Measurements from ENCODE around the gene C1QL3. TPM values are rescaled to one million over a fixed set of nuclear protein-coding genes. Genes with fewer than 3 reads are reported as not detected.

Gene C1QL3
- total and polyA plus RNA-seq, 2 experiments from 2014 or later: 0.34 to 2.3 TPM

DNA sequence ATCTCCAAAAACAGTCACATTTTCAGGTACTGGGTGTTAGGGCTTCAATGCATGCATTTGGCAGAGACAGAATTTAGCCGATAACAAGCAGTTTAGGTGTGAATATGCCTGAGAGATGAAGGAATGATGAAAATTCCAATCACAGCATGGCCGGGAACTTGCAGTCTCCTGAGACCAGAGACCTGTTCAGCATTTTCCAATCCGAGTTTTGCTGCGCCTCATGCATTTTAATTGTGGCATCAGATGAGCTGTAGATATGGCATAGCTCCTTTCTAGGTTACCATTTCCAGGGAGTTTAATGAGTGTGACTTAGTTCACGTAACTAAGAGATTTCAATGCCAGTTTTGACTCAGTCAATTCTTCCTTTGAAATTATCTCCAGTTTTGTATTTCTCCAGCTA is 14.5 kb upstream of the C1QL3 start:
- H3K4me3 ChIP-seq: no peak overlapping the region
- H3K9me3 Mint-ChIP-seq: no peaks in the 10 kb centered on the region
- ATAC-seq: no peak
- TF ChIP-seq, protein P1, sequence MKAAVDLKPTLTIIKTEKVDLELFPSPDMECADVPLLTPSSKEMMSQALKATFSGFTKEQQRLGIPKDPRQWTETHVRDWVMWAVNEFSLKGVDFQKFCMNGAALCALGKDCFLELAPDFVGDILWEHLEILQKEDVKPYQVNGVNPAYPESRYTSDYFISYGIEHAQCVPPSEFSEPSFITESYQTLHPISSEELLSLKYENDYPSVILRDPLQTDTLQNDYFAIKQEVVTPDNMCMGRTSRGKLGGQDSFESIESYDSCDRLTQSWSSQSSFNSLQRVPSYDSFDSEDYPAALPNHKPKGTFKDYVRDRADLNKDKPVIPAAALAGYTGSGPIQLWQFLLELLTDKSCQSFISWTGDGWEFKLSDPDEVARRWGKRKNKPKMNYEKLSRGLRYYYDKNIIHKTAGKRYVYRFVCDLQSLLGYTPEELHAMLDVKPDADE (IDR thresholded peaks at IDR 0.05): no peak
- TF ChIP-seq ZNF331 (CRISPR knock-in tag; IDR thresholded peaks at IDR 0.05; ENCODE audit: low read depth): no peak
- TF ChIP-seq, protein P2, sequence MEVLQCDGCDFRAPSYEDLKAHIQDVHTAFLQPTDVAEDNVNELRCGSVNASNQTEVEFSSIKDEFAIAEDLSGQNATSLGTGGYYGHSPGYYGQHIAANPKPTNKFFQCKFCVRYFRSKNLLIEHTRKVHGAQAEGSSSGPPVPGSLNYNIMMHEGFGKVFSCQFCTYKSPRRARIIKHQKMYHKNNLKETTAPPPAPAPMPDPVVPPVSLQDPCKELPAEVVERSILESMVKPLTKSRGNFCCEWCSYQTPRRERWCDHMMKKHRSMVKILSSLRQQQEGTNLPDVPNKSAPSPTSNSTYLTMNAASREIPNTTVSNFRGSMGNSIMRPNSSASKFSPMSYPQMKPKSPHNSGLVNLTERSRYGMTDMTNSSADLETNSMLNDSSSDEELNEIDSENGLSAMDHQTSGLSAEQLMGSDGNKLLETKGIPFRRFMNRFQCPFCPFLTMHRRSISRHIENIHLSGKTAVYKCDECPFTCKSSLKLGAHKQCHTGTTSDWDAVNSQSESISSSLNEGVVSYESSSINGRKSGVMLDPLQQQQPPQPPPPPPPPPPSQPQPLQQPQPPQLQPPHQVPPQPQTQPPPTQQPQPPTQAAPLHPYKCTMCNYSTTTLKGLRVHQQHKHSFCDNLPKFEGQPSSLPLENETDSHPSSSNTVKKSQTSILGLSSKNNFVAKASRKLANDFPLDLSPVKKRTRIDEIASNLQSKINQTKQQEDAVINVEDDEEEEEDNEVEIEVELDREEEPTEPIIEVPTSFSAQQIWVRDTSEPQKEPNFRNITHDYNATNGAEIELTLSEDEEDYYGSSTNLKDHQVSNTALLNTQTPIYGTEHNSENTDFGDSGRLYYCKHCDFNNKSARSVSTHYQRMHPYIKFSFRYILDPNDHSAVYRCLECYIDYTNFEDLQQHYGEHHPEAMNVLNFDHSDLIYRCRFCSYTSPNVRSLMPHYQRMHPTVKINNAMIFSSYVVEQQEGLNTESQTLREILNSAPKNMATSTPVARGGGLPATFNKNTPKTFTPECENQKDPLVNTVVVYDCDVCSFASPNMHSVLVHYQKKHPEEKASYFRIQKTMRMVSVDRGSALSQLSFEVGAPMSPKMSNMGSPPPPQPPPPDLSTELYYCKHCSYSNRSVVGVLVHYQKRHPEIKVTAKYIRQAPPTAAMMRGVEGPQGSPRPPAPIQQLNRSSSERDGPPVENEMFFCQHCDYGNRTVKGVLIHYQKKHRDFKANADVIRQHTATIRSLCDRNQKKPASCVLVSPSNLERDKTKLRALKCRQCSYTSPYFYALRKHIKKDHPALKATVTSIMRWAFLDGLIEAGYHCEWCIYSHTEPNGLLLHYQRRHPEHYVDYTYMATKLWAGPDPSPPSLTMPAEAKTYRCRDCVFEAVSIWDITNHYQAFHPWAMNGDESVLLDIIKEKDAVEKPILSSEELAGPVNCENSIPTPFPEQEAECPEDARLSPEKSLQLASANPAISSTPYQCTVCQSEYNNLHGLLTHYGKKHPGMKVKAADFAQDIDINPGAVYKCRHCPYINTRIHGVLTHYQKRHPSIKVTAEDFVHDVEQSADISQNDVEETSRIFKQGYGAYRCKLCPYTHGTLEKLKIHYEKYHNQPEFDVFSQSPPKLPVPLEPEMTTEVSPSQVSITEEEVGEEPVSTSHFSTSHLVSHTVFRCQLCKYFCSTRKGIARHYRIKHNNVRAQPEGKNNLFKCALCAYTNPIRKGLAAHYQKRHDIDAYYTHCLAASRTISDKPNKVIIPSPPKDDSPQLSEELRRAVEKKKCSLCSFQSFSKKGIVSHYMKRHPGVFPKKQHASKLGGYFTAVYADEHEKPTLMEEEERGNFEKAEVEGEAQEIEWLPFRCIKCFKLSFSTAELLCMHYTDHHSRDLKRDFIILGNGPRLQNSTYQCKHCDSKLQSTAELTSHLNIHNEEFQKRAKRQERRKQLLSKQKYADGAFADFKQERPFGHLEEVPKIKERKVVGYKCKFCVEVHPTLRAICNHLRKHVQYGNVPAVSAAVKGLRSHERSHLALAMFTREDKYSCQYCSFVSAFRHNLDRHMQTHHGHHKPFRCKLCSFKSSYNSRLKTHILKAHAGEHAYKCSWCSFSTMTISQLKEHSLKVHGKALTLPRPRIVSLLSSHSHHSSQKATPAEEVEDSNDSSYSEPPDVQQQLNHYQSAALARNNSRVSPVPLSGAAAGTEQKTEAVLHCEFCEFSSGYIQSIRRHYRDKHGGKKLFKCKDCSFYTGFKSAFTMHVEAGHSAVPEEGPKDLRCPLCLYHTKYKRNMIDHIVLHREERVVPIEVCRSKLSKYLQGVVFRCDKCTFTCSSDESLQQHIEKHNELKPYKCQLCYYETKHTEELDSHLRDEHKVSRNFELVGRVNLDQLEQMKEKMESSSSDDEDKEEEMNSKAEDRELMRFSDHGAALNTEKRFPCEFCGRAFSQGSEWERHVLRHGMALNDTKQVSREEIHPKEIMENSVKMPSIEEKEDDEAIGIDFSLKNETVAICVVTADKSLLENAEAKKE (CRISPR knock-in tag; IDR thresholded peaks at IDR 0.05): no peak
- TF ChIP-seq, protein P3, sequence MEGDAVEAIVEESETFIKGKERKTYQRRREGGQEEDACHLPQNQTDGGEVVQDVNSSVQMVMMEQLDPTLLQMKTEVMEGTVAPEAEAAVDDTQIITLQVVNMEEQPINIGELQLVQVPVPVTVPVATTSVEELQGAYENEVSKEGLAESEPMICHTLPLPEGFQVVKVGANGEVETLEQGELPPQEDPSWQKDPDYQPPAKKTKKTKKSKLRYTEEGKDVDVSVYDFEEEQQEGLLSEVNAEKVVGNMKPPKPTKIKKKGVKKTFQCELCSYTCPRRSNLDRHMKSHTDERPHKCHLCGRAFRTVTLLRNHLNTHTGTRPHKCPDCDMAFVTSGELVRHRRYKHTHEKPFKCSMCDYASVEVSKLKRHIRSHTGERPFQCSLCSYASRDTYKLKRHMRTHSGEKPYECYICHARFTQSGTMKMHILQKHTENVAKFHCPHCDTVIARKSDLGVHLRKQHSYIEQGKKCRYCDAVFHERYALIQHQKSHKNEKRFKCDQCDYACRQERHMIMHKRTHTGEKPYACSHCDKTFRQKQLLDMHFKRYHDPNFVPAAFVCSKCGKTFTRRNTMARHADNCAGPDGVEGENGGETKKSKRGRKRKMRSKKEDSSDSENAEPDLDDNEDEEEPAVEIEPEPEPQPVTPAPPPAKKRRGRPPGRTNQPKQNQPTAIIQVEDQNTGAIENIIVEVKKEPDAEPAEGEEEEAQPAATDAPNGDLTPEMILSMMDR (conservative IDR thresholded peaks at IDR 0.05; ENCODE audit: low read depth in 2 of 2): no peak
- TF ChIP-seq STAT1 (IDR thresholded peaks at IDR 0.05; ENCODE audit: unreplicated experiment): no peak
- TF ChIP-seq ZNF114 (CRISPR knock-in tag; IDR thresholded peaks at IDR 0.05): no peak
- TF ChIP-seq POLR2AphosphoS5 (IDR thresholded peaks at IDR 0.05; ENCODE audit: low read depth): no peak
- TF ChIP-seq EZH2phosphoT487 (IDR thresholded peaks at IDR 0.05; ENCODE audit: unreplicated experiment): no peak
- TF ChIP-seq, protein P4, sequence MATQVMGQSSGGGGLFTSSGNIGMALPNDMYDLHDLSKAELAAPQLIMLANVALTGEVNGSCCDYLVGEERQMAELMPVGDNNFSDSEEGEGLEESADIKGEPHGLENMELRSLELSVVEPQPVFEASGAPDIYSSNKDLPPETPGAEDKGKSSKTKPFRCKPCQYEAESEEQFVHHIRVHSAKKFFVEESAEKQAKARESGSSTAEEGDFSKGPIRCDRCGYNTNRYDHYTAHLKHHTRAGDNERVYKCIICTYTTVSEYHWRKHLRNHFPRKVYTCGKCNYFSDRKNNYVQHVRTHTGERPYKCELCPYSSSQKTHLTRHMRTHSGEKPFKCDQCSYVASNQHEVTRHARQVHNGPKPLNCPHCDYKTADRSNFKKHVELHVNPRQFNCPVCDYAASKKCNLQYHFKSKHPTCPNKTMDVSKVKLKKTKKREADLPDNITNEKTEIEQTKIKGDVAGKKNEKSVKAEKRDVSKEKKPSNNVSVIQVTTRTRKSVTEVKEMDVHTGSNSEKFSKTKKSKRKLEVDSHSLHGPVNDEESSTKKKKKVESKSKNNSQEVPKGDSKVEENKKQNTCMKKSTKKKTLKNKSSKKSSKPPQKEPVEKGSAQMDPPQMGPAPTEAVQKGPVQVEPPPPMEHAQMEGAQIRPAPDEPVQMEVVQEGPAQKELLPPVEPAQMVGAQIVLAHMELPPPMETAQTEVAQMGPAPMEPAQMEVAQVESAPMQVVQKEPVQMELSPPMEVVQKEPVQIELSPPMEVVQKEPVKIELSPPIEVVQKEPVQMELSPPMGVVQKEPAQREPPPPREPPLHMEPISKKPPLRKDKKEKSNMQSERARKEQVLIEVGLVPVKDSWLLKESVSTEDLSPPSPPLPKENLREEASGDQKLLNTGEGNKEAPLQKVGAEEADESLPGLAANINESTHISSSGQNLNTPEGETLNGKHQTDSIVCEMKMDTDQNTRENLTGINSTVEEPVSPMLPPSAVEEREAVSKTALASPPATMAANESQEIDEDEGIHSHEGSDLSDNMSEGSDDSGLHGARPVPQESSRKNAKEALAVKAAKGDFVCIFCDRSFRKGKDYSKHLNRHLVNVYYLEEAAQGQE (IDR thresholded peaks at IDR 0.05; ENCODE audit: unreplicated experiment): no peak
- H2AFZ ChIP-seq: no peak overlapping the region
- no peaks in the 10 kb centered on the region for H3K4me1 ChIP-seq (ENCODE audit: insufficient read depth)
- no peaks in the 10 kb centered on the region for H3K27me3 ChIP-seq (ENCODE audit: insufficient read depth)
- DNase-seq (ENCODE audit: low spot score): no peak
- no peaks in the 10 kb centered on the region for H3K79me2 ChIP-seq (replicated peaks; ENCODE audit: insufficient read depth)
- H3K36me3 ChIP-seq (ENCODE audit: insufficient read depth): no peaks in the 10 kb centered on the region
- no peak overlapping the region for H3K4me2 ChIP-seq
- no peak overlapping the region for H3K4me3 Mint-ChIP-seq
- H3F3A ChIP-seq (replicated peaks; ENCODE audit: low read depth): no peaks in the 10 kb centered on the region
- no peaks in the 10 kb centered on the region for H3K4me1 Mint-ChIP-seq
- H3K27ac Mint-ChIP-seq: no peak overlapping the region
- H3K36me3 Mint-ChIP-seq (ENCODE audit: low read depth): no peaks in the 10 kb centered on the region
- no peaks in the 10 kb centered on the region for H4K20me1 ChIP-seq (replicated peaks; ENCODE audit: insufficient read depth)
- no peaks in the 10 kb centered on the region for H3K9me2 ChIP-seq (ENCODE audit: insufficient read depth)
- no peak overlapping the region for H3K27ac ChIP-seq (ENCODE audit: low read depth)
- peaks cover 2% of the 10 kb centered on the region for H3K27me3 Mint-ChIP-seq (ENCODE audit: insufficient read depth, low read depth, poor library complexity)
